Common myeloid progenitor, CD34-positive (primary cell): ENCODE measurements around the gene OAS2.

Experiments
- CTCF ChIA-PET: fragments of 350-600 bp; sonication (Branson Sonifier 250); formaldehyde crosslinking; loops from one replicate; lab custom pipeline; 2021; ENCODE audit warnings: antibody characterized with exemption; lab: Charles Lee
- POLR2A ChIA-PET: fragments of 350-600 bp; sonication (Branson Sonifier 250); formaldehyde crosslinking; loops from one replicate; lab custom pipeline; 2021; ENCODE audit warnings: antibody characterized with exemption; lab: Charles Lee
- DNase-seq, 3 donors: peaks; one replicate each; pipeline versions ENCODE4 v3.0.0 to v3.0.0-alpha.2; 2013
- H3K27ac ChIP-seq, 2 experiments: 1 replicate in 1 of 2; 2 replicates in 1 of 2; pipeline ENCODE4 v1.7.0; 2013; ENCODE audit warnings: inconsistent platforms in 2 of 2, low read length in 2 of 2, mild to moderate bottlenecking in 2 of 2, low read depth in 1 of 2, moderate library complexity in 1 of 2; ENCODE audit not compliant: severe bottlenecking in 2 of 2, insufficient read depth in 1 of 2, poor library complexity in 1 of 2
- H3K27me3 ChIP-seq, 5 experiments: replicated peaks in 2 of 5; 1 replicate in 3 of 5; 2 replicates in 2 of 5; pipeline versions ENCODE4 v1.6.1 to v1.7.0; 2013; ENCODE audit warnings: low read length in 4 of 5, mild to moderate bottlenecking in 2 of 5, moderate library complexity in 2 of 5, inconsistent platforms in 1 of 5; ENCODE audit not compliant: insufficient read depth in 5 of 5, control insufficient read depth in 4 of 5
- H3K36me3 ChIP-seq, 4 experiments: 1 replicate in 2 of 4; 2 replicates in 2 of 4; pipeline versions ENCODE4 v1.6.1 to v1.7.0; 2013; ENCODE audit warnings: low read length in 3 of 4, control low read depth in 1 of 4, mild to moderate bottlenecking in 1 of 4; ENCODE audit not compliant: control insufficient read depth in 4 of 4, insufficient read depth in 4 of 4
- H3K4me1 ChIP-seq, 4 experiments: 1 replicate in 3 of 4; 2 replicates in 1 of 4; pipeline versions ENCODE4 v1.6.1 to v1.7.1; 2013; ENCODE audit warnings: low read length in 3 of 4, mild to moderate bottlenecking in 3 of 4, control low read depth in 1 of 4, inconsistent platforms in 1 of 4, moderate library complexity in 1 of 4; ENCODE audit not compliant: control insufficient read depth in 4 of 4, insufficient read depth in 4 of 4; ENCODE audit errors: control extremely low read depth in 1 of 4
- H3K4me3 ChIP-seq, 7 experiments: 1 replicate in 4 of 7; 2 replicates in 3 of 7; pipeline versions ENCODE4 v1.5.1 to v1.7.0; 2013; ENCODE audit warnings: mild to moderate bottlenecking in 7 of 7, low read length in 6 of 7, moderate library complexity in 6 of 7, inconsistent platforms in 2 of 7, low read depth in 2 of 7, control low read depth in 1 of 7; ENCODE audit not compliant: insufficient read depth in 4 of 7, control insufficient read depth in 1 of 7; ENCODE audit errors: extremely low read depth in 1 of 7
- H3K9me3 ChIP-seq, 5 experiments: 1 replicate in 4 of 5; 2 replicates in 1 of 5; pipeline versions ENCODE4 v1.6.1 to v1.7.1; 2013; ENCODE audit warnings: low read length in 4 of 5, mild to moderate bottlenecking in 2 of 5, inconsistent platforms in 1 of 5, low read depth in 1 of 5, moderate library complexity in 1 of 5; ENCODE audit not compliant: control insufficient read depth in 4 of 5, insufficient read depth in 2 of 5; ENCODE audit errors: control extremely low read depth in 1 of 5
- WGBS: methylation state at CpG from one replicate; pipeline ENCODE4 v1.1.5; 2013; ENCODE audit not compliant: insufficient coverage; 5-methylcytosine and 5-hydroxymethylcytosine counted together

The OAS2 gene

DNA sequence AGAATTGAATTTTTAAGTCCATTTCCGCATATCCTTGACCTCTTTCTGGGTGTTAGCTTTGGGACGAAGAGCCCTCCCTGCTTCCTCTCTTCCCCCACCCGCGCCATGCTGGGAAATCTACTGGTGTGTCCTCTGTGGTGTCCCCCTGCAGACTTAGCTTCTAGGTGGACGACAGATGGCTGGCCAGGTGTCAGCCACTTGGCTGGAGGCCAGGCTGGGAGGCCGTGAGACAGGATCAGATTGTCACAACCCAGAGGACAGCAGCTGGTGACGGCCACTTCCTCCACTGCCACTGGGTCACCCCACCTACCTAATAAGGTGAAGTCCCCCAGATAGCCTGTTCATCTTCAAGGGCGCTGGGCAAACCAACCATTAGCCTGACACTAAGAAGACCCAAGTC lies 64.9 kb downstream of the OAS2 start:
- CTCF ChIA-PET, result interaction anchor here (1.1 kb wide), 1 partner anchor 131 kb away, joined by 3 read pairs; no protein-coding TSS in a partner anchor
- 78% methylated on average over 5 of the region's 8 CpGs for WGBS
- POLR2A ChIA-PET, result interaction anchor here (0.6 kb wide), 1 partner anchor 1111 kb away, joined by 3 read pairs; no protein-coding TSS in a partner anchor
- Histone ChIP-seq H3K27me3 (peaks cover 0 to 2% (median 0%) of the 10 kb centered on the region in 5 experiments), H3K4me1 (peaks cover 0 to 4% (median 0%) of the 10 kb centered on the region in 4 experiments), H3K4me3 (no peak overlapping the region), H3K9me3 (peaks cover 0 to 2% (median 0%) of the 10 kb centered on the region in 5 experiments), H3K27ac (no peak overlapping the region), H3K36me3 (no peaks in the 10 kb centered on the region)
- DNase-seq, result no peak

- Histone ChIP-seq H3K9me3 (no peaks in the 10 kb centered on the region), H3K27ac (no peak overlapping the region), H3K4me3 (no peak overlapping the region), H3K27me3 (peaks cover 0 to 2% (median 0%) of the 10 kb centered on the region in 5 experiments), H3K36me3 (no peaks in the 10 kb centered on the region), H3K4me1 (peaks cover 0 to 4% (median 0%) of the 10 kb centered on the region in 4 experiments)
- ChIA-PET POLR2A (no interaction called here), CTCF (interaction anchor here (0.6 to 2.2 kb wide), 6 partner anchors 11 to 59 kb away, joined by 3 to 6 read pairs (median 3); partner anchors contain the start of gene DTX1)
- DNase-seq, result no peak
- 85% methylated on average over 3 of the region's 3 CpGs for whole genome bisulfite sequencing
Observed at GRCh38 chr12:113044516-113044915, 66.2 kb downstream of the OAS2 start.

DNA sequence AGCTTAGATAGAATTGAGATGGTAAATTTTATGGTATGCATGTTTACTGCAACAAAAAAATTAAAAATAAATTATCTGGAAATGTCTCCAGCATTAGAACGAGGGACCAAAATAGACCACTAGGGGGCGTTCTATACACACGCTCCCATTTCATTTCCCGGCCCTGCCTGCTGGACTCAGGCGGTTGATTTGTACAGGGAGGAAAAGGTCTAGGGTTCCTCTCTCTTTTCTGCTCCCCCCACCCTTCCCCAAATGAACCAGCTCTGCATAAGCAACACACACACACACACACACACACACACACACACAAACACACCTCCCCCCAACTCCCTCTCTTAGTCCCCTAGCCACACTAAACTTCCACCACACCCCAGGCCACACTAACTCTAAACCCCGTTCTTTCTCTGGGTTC lies 70.4 kb downstream of the OAS2 start:
- ChIA-PET POLR2A (interaction anchor here (0.6 to 1.0 kb wide), 2 partner anchors 30 to 51 kb away, joined by 3 read pairs; no protein-coding TSS in a partner anchor), CTCF (interaction anchor here (0.9 to 4.5 kb wide), 28 partner anchors 9 to 130 kb away, joined by 3 to 76 read pairs (median 6); partner anchors contain the start of gene RASAL1)
- H3K27me3 ChIP-seq, result peaks cover 0 to 2% (median 0%) of the 10 kb centered on the region in 5 experiments
- peaks cover 0 to 14% (median 5%) of the 10 kb centered on the region in 4 experiments for H3K4me1 ChIP-seq
- H3K4me3 ChIP-seq, result no peak overlapping the region
- H3K9me3 ChIP-seq, result no peaks in the 10 kb centered on the region
- 0% methylated on average over 4 of the region's 6 CpGs for WGBS
- H3K36me3 ChIP-seq, result no peaks in the 10 kb centered on the region
- no peak overlapping the region for H3K27ac ChIP-seq
- peak; percentile 64 to 81 (median 73) for DNase-seq

GRCh38 chr12:113049976-113050742 lies 71.8 kb downstream of the OAS2 start:
- peaks cover 0 to 14% (median 5%) of the 10 kb centered on the region in 4 experiments for H3K4me1 ChIP-seq
- H3K9me3 ChIP-seq, result no peaks in the 10 kb centered on the region
- H3K4me3 ChIP-seq, result no peak overlapping the region
- ChIA-PET CTCF (interaction anchor here (0.7 to 4.5 kb wide), 9 partner anchors 9 to 123 kb away, joined by 3 to 76 read pairs (median 16); no protein-coding TSS in a partner anchor), POLR2A (no interaction called here)
- H3K27ac ChIP-seq, result no peak overlapping the region
- peak; percentile 14 to 44 (median 40) for DNase-seq
- 64% methylated on average over 10 of the region's 11 CpGs for WGBS
- peaks cover 0 to 11% (median 0%) of the 10 kb centered on the region in 5 experiments for H3K27me3 ChIP-seq
- H3K36me3 ChIP-seq, result no peaks in the 10 kb centered on the region

DNA sequence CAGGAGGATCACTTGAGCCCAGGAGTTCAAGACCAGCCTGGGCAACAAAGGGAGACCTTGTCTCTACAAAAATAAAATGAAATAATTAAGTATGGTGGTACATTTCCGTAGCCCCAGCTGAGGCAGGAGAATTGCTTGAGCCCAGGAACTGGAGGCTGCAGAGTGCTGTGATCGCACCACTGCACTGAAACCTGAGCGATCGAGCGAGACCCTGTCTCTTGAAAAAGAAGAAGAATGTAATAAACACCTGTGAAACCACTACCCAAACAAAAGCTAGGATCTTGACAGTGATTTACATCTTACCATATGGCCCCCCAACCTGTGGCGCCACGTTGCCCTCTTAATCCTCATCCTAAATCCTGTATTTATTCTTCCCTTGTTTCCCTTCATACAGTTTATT lies 72.5 kb downstream of the OAS2 start:
- no peak overlapping the region for H3K27ac ChIP-seq
- CTCF ChIA-PET, result interaction anchor here (0.7 to 4.5 kb wide), 10 partner anchors 10 to 122 kb away, joined by 3 to 76 read pairs (median 13); no protein-coding TSS in a partner anchor
- no peak overlapping the region for H3K4me3 ChIP-seq
- H3K9me3 ChIP-seq, result no peaks in the 10 kb centered on the region
- 86% methylated on average over 6 of the region's 7 CpGs for WGBS
- peak in 1 of 3 donors; percentile 22 for DNase-seq
- peaks cover 0 to 17% (median 5%) of the 10 kb centered on the region in 5 experiments for H3K27me3 ChIP-seq
- POLR2A ChIA-PET, result no interaction called here
- no peaks in the 10 kb centered on the region for H3K36me3 ChIP-seq
- peaks cover 0 to 14% (median 5%) of the 10 kb centered on the region in 4 experiments for H3K4me1 ChIP-seq

DNA sequence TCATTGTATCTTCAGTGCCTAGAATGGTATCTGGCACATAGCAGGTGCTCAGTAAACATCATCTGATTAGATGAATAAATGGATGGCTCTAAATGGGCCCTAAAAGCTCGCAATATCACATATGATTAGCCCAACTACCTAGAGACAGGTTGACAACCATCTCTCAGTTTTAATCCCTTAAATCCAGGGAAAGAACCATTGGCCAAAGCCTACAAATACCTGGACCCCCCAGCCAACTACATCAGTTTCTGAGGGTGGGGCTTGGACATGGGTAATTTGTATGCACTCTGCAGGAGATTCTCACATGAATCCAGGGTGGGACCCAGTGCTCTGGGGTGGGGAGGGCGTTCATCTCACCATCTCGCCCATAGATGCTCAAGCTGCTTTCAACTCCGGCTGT lies 73.4 kb downstream of the OAS2 start:
- H3K36me3 ChIP-seq, result no peaks in the 10 kb centered on the region
- POLR2A ChIA-PET, result no interaction called here
- WGBS, result 92% methylated on average over 3 of the region's 4 CpGs
- CTCF ChIA-PET, result interaction anchor here (0.7 to 4.5 kb wide), 10 partner anchors 12 to 357 kb away, joined by 3 to 76 read pairs (median 6); no protein-coding TSS in a partner anchor
- no peak overlapping the region for H3K4me3 ChIP-seq
- no peak overlapping the region for H3K27ac ChIP-seq
- H3K9me3 ChIP-seq, result no peaks in the 10 kb centered on the region
- peaks cover 0 to 27% (median 11%) of the 10 kb centered on the region in 5 experiments for H3K27me3 ChIP-seq
- no peak for DNase-seq
- peaks cover 0 to 16% (median 9%) of the 10 kb centered on the region in 4 experiments for H3K4me1 ChIP-seq
